Activated naive CD4-positive, alpha-beta T cell treated with anti-CD3 and anti-CD28 coated beads, Interleukin-2, amount 50 U/mL, for 72 hours (primary cell): ENCODE data around the gene WIPF1. TPM values are rescaled to one million over a fixed set of nuclear protein-coding genes. Genes with fewer than 3 reads are reported as not detected.
A peak's percentile ranks its signal among the peaks of the same experiment; 100 is the strongest.
"Not testable (repeated sequence)": the region's sequence is repeated elsewhere in the genome, so short reads cannot be mapped to it uniquely, and the experiment has no call there.

Source experiments
- ATAC-seq, 2 donors: fragments of 150-1000 bp; cut with Tn5 transposase; 2 replicates each; pipeline ENCODE4 v1.10.0; 2021; ENCODE audit warnings: mild to moderate bottlenecking in 2 of 2, moderate library complexity in 2 of 2
- DNase-seq, 2 donors: peaks; one replicate each; pipeline ENCODE4 v3.0.0; 2021 to 2022; ENCODE audit warnings: low spot score in 2 of 2
- H3K27ac Mint-ChIP-seq, 2 donors: one replicate each; pipeline ENCODE4 v1.8.0; 2022; ENCODE audit warnings: mild to moderate bottlenecking in 2 of 2, mixed read lengths in 2 of 2
- H3K36me3 Mint-ChIP-seq, 2 donors: one replicate each; pipeline ENCODE4 v1.8.0; 2022; ENCODE audit warnings: mixed read lengths in 2 of 2
- H3K9me3 Mint-ChIP-seq, 2 donors: one replicate each; pipeline ENCODE4 v1.8.0; 2022; ENCODE audit warnings: mixed read lengths in 2 of 2
- total RNA-seq, 2 donors: library from RNA; stranded (reverse); gene quantifications; one replicate each; pipeline ENCODE4 v1.2.3, GENCODE V29; 2022

Gene WIPF1
- total RNA-seq, 2 donors from 2014 or later = 138 to 262 TPM

- DNase-seq, H3K36me3 Mint-ChIP-seq, ATAC-seq, H3K9me3 Mint-ChIP-seq: not testable (repeated sequence)
- peak overlapping the region in 1 of 2 donors; percentile 55 for H3K27ac Mint-ChIP-seq
Measured at GRCh38 chr2:174548021-174548420, 49.6 kb downstream of the WIPF1 start.

- ATAC-seq = peak; percentile 68 to 94
- H3K27ac Mint-ChIP-seq = peak overlapping the region; percentile 55 to 81
- no peaks in the 10 kb centered on the region for H3K9me3 Mint-ChIP-seq
- DNase-seq = peak in 1 of 2 donors; percentile 22
- no peaks in the 10 kb centered on the region for H3K36me3 Mint-ChIP-seq
Measured at GRCh38 chr2:174546519-174547506, 50.8 kb downstream of the WIPF1 start.

GRCh38 chr2:174545240-174545639, 52.4 kb downstream of the WIPF1 start:
- DNase-seq (no peak), ATAC-seq (no peak)
- Mint-ChIP-seq H3K27ac (no peak overlapping the region), H3K36me3 (no peaks in the 10 kb centered on the region), H3K9me3 (no peaks in the 10 kb centered on the region)

- Mint-ChIP-seq H3K27ac (no peak overlapping the region), H3K36me3 (no peaks in the 10 kb centered on the region), H3K9me3 (no peaks in the 10 kb centered on the region)
- no peak for DNase-seq
- no peak for ATAC-seq
Measured at GRCh38 chr2:174544802-174545201, 52.8 kb downstream of the WIPF1 start.

- H3K36me3 Mint-ChIP-seq = no peaks in the 10 kb centered on the region
- no peak overlapping the region for H3K27ac Mint-ChIP-seq
- DNase-seq = no peak
- ATAC-seq = peak; percentile 19 to 65
- no peaks in the 10 kb centered on the region for H3K9me3 Mint-ChIP-seq
Measured at GRCh38 chr2:174544156-174544555, 53.4 kb downstream of the WIPF1 start.

- no peaks in the 10 kb centered on the region for H3K9me3 Mint-ChIP-seq
- no peak for DNase-seq
- no peaks in the 10 kb centered on the region for H3K36me3 Mint-ChIP-seq
- H3K27ac Mint-ChIP-seq = no peak overlapping the region
- no peak for ATAC-seq
Measured at GRCh38 chr2:174540893-174541292, 56.7 kb downstream of the WIPF1 start.

GRCh38 chr2:174535757-174536703, 61.6 kb downstream of the WIPF1 start:
- no peak for ATAC-seq
- no peak overlapping the region for H3K27ac Mint-ChIP-seq
- no peaks in the 10 kb centered on the region for H3K36me3 Mint-ChIP-seq
- no peaks in the 10 kb centered on the region for H3K9me3 Mint-ChIP-seq
- DNase-seq = no peak

GRCh38 chr2:174535083-174535482, 62.5 kb downstream of the WIPF1 start:
- H3K27ac Mint-ChIP-seq = no peak overlapping the region
- no peaks in the 10 kb centered on the region for H3K36me3 Mint-ChIP-seq
- ATAC-seq = no peak
- DNase-seq = no peak
- no peaks in the 10 kb centered on the region for H3K9me3 Mint-ChIP-seq

- H3K36me3 Mint-ChIP-seq = peaks cover 6 to 14% of the 10 kb centered on the region in 2 donors
- H3K9me3 Mint-ChIP-seq = peaks cover 0 to 10% of the 10 kb centered on the region in 2 donors
- H3K27ac Mint-ChIP-seq = no peak overlapping the region
- DNase-seq (no peak), ATAC-seq (no peak)
Measured at GRCh38 chr2:174529916-174530315, 67.7 kb downstream of the WIPF1 start.

- Mint-ChIP-seq H3K36me3 (peaks cover 9 to 20% of the 10 kb centered on the region in 2 donors), H3K9me3 (peaks cover 0 to 15% of the 10 kb centered on the region in 2 donors), H3K27ac (no peak overlapping the region)
- DNase-seq (no peak), ATAC-seq (no peak)
Measured at GRCh38 chr2:174527959-174528358, 69.6 kb downstream of the WIPF1 start.

- peaks cover 9 to 20% of the 10 kb centered on the region in 2 donors for H3K36me3 Mint-ChIP-seq
- DNase-seq (no peak), ATAC-seq (no peak)
- peaks cover 0 to 15% of the 10 kb centered on the region in 2 donors for H3K9me3 Mint-ChIP-seq
- no peak overlapping the region for H3K27ac Mint-ChIP-seq
Measured at GRCh38 chr2:174527101-174527721, 70.4 kb downstream of the WIPF1 start.

GRCh38 chr2:174524527-174524926, 73.1 kb downstream of the WIPF1 start:
- Mint-ChIP-seq H3K36me3 (peaks cover 9 to 20% of the 10 kb centered on the region in 2 donors), H3K9me3 (peaks cover 0 to 15% of the 10 kb centered on the region in 2 donors), H3K27ac (peak overlapping the region in 1 of 2 donors; percentile 32)
- no peak for ATAC-seq
- no peak for DNase-seq

- ATAC-seq = no peak
- H3K27ac Mint-ChIP-seq = no peak overlapping the region
- peaks cover 9 to 11% of the 10 kb centered on the region in 2 donors for H3K36me3 Mint-ChIP-seq
- no peak for DNase-seq
- peaks cover 0 to 11% of the 10 kb centered on the region in 2 donors for H3K9me3 Mint-ChIP-seq
Measured at GRCh38 chr2:174522553-174522952, 75.1 kb downstream of the WIPF1 start.

GRCh38 chr2:174518395-174518794, 79.2 kb downstream of the WIPF1 start:
- ATAC-seq (no peak), DNase-seq (no peak)
- H3K9me3 Mint-ChIP-seq = no peaks in the 10 kb centered on the region
- H3K27ac Mint-ChIP-seq = no peak overlapping the region
- no peaks in the 10 kb centered on the region for H3K36me3 Mint-ChIP-seq

GRCh38 chr2:174516501-174517378, 80.9 kb downstream of the WIPF1 start:
- DNase-seq = no peak
- H3K9me3 Mint-ChIP-seq = peaks cover 4 to 9% of the 10 kb centered on the region in 2 donors
- peak overlapping the region in 1 of 2 donors; percentile 57 for H3K27ac Mint-ChIP-seq
- ATAC-seq = no peak
- peaks cover 3 to 8% of the 10 kb centered on the region in 2 donors for H3K36me3 Mint-ChIP-seq
